GDM1 (cell line): Measurements from ENCODE around the gene PLXND1.

Source experiments
- DNase-seq: peaks from one replicate; lab custom pipeline; 2025; lab: John Stamatoyannopoulos, UW

PLXND1 gene

GRCh38 chr3:129561619-129562248, 44.7 kb downstream of the PLXND1 start:
- no peak for DNase-seq

GRCh38 chr3:129560911-129561594, 45.4 kb downstream of the PLXND1 start:
- DNase-seq, result no peak

- no peak for DNase-seq
Measured at GRCh38 chr3:129560269-129560787, 46.1 kb downstream of the PLXND1 start.

GRCh38 chr3:129559565-129560079, 46.9 kb downstream of the PLXND1 start:
- no peak for DNase-seq

GRCh38 chr3:129558772-129559564, 47.5 kb downstream of the PLXND1 start:
- no peak for DNase-seq

GRCh38 chr3:129558081-129558771, 48.2 kb downstream of the PLXND1 start:
- no peak for DNase-seq

- DNase-seq, result no peak
Measured at GRCh38 chr3:129557548-129557894, 49.0 kb downstream of the PLXND1 start.

- DNase-seq, result no peak
Measured at GRCh38 chr3:129556890-129557547, 49.5 kb downstream of the PLXND1 start.

- DNase-seq, result no peak
Measured at GRCh38 chr3:129556358-129556695, 50.1 kb downstream of the PLXND1 start.

- DNase-seq, result no peak
Measured at GRCh38 chr3:129555616-129556357, 50.7 kb downstream of the PLXND1 start.

GRCh38 chr3:129555153-129555550, 51.3 kb downstream of the PLXND1 start:
- no peak for DNase-seq

- DNase-seq, result no peak
Measured at GRCh38 chr3:129554356-129555152, 51.9 kb downstream of the PLXND1 start.

- no peak for DNase-seq
Measured at GRCh38 chr3:129553719-129554118, 52.8 kb downstream of the PLXND1 start.

- DNase-seq, result no peak
Measured at GRCh38 chr3:129553171-129553570, 53.3 kb downstream of the PLXND1 start.

- no peak for DNase-seq
Measured at GRCh38 chr3:129552287-129553050, 54.0 kb downstream of the PLXND1 start.

GRCh38 chr3:129549805-129550204, 56.7 kb downstream of the PLXND1 start:
- DNase-seq, result no peak

GRCh38 chr3:129549006-129549800, 57.3 kb downstream of the PLXND1 start:
- DNase-seq, result no peak
